Measurements from ENCODE around the gene SMIM17.

GRCh38 chr19:56663931-56664500 lies 21.1 kb downstream of the SMIM17 start:
- no peak for TF ChIP-seq CTCF (IDR thresholded peaks at IDR 0.05)
- no peak for TF ChIP-seq POLR2AphosphoS5 (IDR thresholded peaks at IDR 0.05)

Data from suprapubic skin (tissue), 3 donors.